ENCODE results near the gene IL1RAPL2. TPM values are rescaled to one million over a fixed set of nuclear protein-coding genes. Genes with fewer than 3 reads are reported as not detected.

IL1RAPL2 gene
- total and polyA plus RNA-seq, 4 donors = 2.0 TPM; not detected in 3

DNA sequence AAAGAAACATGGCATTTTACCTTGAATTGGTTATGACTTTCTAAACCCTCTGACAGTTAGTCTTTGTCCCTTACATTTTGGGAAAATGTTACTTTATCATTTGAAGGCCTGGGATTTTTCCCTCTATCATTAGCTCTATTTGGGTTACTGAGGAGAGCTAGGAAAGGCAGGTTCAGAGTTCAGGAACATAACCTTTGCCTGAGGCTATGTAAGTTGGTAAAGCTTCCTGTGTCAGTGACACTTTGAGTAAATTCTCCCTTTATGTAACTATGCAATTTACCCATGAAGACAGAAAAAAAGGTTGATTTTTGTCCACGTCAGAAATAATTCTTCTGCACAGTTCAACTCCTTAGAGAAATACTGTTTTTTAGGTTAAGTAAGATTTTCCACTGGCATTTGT lies 1084.6 kb downstream of the IL1RAPL2 start:
- ATAC-seq (ENCODE audit: insufficient read depth, low FRiP score) (no peak), DNase-seq (no peak)
- peaks cover 0 to 2% (median 0%) of the 10 kb centered on the region in 4 donors for H3K9me3 ChIP-seq (ENCODE audit: control insufficient read depth in 4 of 4, insufficient read depth in 3 of 4, low read length in 3 of 4)
- H3K4me1 ChIP-seq (ENCODE audit: control insufficient read depth in 5 of 5, insufficient read depth in 5 of 5, low read length in 5 of 5) = no peaks in the 10 kb centered on the region
- H3K36me3 ChIP-seq (ENCODE audit: control insufficient read depth in 4 of 4, insufficient read depth in 4 of 4, low read length in 4 of 4) = no peaks in the 10 kb centered on the region
- H3K4me3 ChIP-seq = no peak overlapping the region
- no peak overlapping the region for H3K9ac ChIP-seq (ENCODE audit: insufficient read depth in 1 of 2, low read length in 2 of 2)
- WGBS, 2 donors = 46 to 75% methylated on average over 1 of the region's 1 CpG
- TF ChIP-seq, protein P1, sequence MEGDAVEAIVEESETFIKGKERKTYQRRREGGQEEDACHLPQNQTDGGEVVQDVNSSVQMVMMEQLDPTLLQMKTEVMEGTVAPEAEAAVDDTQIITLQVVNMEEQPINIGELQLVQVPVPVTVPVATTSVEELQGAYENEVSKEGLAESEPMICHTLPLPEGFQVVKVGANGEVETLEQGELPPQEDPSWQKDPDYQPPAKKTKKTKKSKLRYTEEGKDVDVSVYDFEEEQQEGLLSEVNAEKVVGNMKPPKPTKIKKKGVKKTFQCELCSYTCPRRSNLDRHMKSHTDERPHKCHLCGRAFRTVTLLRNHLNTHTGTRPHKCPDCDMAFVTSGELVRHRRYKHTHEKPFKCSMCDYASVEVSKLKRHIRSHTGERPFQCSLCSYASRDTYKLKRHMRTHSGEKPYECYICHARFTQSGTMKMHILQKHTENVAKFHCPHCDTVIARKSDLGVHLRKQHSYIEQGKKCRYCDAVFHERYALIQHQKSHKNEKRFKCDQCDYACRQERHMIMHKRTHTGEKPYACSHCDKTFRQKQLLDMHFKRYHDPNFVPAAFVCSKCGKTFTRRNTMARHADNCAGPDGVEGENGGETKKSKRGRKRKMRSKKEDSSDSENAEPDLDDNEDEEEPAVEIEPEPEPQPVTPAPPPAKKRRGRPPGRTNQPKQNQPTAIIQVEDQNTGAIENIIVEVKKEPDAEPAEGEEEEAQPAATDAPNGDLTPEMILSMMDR (IDR thresholded peaks at IDR 0.05; ENCODE audit: control extremely low read depth, extremely low read depth) = no peak
- H3K27me3 ChIP-seq (ENCODE audit: control insufficient read depth in 3 of 3, insufficient read depth in 3 of 3, low read length in 2 of 3) = peaks cover 0 to 25% (median 13%) of the 10 kb centered on the region in 3 donors
- H3K27ac ChIP-seq (ENCODE audit: low read depth in 1 of 2, low read length in 1 of 2) = no peak overlapping the region

DNA sequence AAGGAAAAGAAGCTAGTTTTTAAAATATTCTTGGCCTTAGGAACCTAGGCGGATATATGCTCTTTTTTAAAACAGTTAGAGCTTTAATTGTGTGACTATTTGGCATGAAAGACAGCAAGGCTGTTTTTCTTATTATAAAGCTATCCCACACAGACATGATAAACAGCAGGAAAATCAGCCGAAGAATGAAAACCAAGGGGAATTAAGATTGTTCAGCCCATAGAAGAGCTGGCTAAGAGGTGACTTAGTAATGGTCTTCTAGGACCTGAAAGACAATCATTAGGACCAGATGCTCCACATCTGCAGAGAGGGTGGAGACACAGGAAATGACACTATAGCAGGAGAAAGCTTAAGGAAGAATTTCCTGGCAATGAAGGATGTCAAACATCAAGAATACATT lies 1085.0 kb downstream of the IL1RAPL2 start:
- peaks cover 0 to 2% (median 0%) of the 10 kb centered on the region in 4 donors for H3K9me3 ChIP-seq (ENCODE audit: control insufficient read depth in 4 of 4, insufficient read depth in 3 of 4, low read length in 3 of 4)
- H3K27ac ChIP-seq (ENCODE audit: low read depth in 1 of 2, low read length in 1 of 2) = no peak overlapping the region
- H3K4me3 ChIP-seq = no peak overlapping the region
- ATAC-seq (ENCODE audit: insufficient read depth, low FRiP score) (no peak), DNase-seq (no peak)
- no peaks in the 10 kb centered on the region for H3K4me1 ChIP-seq (ENCODE audit: control insufficient read depth in 5 of 5, insufficient read depth in 5 of 5, low read length in 5 of 5)
- TF ChIP-seq, protein P1 (IDR thresholded peaks at IDR 0.05; ENCODE audit: control extremely low read depth, extremely low read depth) = no peak
- 80 to 84% methylated on average over 2 of the region's 2 CpGs for WGBS, 2 donors
- H3K9ac ChIP-seq (ENCODE audit: insufficient read depth in 1 of 2, low read length in 2 of 2) = no peak overlapping the region
- no peaks in the 10 kb centered on the region for H3K36me3 ChIP-seq (ENCODE audit: control insufficient read depth in 4 of 4, insufficient read depth in 4 of 4, low read length in 4 of 4)
- peaks cover 0 to 28% (median 13%) of the 10 kb centered on the region in 3 donors for H3K27me3 ChIP-seq (ENCODE audit: control insufficient read depth in 3 of 3, insufficient read depth in 3 of 3, low read length in 2 of 3)

DNA sequence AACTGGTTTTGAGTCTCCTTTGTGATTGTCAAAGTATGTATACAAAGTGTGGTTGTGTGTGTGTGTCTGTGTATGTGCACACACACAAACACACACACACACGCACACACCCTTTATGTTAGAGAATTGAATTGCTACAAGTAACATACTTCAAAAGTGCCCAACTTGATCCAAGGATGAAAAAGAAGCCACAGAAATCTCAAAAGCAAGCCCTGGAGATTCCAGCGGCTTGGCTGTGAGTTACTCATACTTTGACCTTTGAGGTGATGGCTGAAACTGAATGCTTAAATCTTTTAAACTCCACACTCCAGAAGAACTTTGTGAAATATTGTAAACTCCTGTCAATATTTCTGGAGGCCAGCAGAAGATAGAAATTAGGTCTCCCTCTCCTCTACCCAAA lies 1087.9 kb downstream of the IL1RAPL2 start:
- Histone ChIP-seq H3K36me3 (ENCODE audit: control insufficient read depth in 4 of 4, insufficient read depth in 4 of 4, low read length in 4 of 4) (no peaks in the 10 kb centered on the region), H3K4me3 (no peak overlapping the region), H3K27me3 (ENCODE audit: control insufficient read depth in 3 of 3, insufficient read depth in 3 of 3, low read length in 2 of 3) (peaks cover 0 to 21% (median 13%) of the 10 kb centered on the region in 3 donors), H3K9ac (ENCODE audit: insufficient read depth in 1 of 2, low read length in 2 of 2) (no peak overlapping the region), H3K4me1 (ENCODE audit: control insufficient read depth in 5 of 5, insufficient read depth in 5 of 5, low read length in 5 of 5) (no peaks in the 10 kb centered on the region), H3K9me3 (ENCODE audit: control insufficient read depth in 4 of 4, insufficient read depth in 3 of 4, low read length in 3 of 4) (no peaks in the 10 kb centered on the region), H3K27ac (ENCODE audit: low read depth in 1 of 2, low read length in 1 of 2) (no peak overlapping the region)
- 77 to 88% methylated on average over 2 of the region's 2 CpGs for WGBS, 2 donors
- no peak for DNase-seq
- TF ChIP-seq, protein P1 (IDR thresholded peaks at IDR 0.05; ENCODE audit: control extremely low read depth, extremely low read depth) = no peak
- ATAC-seq (ENCODE audit: insufficient read depth, low FRiP score) = no peak

DNA sequence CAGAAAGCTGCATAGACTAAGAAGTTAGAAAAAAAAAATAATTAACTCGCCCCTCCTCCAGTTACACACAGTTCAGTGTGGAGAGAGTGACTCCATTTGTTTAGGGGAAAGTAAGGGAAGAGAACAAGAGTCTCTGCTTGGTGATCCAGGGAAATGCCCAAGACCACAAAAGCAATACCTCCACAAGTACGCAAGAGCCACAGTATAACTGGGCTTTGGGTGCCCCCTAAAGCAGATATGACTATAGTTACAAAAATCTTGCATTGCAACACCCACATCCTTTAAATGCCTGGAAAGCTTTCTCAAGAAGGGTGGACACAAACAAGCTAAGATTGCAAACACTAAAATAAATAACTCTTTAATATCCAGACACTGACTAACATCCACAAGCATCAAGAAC lies 1092.1 kb downstream of the IL1RAPL2 start:
- Histone ChIP-seq H3K4me1 (ENCODE audit: control insufficient read depth in 5 of 5, insufficient read depth in 5 of 5, low read length in 5 of 5) (no peaks in the 10 kb centered on the region), H3K36me3 (ENCODE audit: control insufficient read depth in 4 of 4, insufficient read depth in 4 of 4, low read length in 4 of 4) (no peaks in the 10 kb centered on the region), H3K9ac (ENCODE audit: insufficient read depth in 1 of 2, low read length in 2 of 2) (no peak overlapping the region), H3K27ac (ENCODE audit: low read depth in 1 of 2, low read length in 1 of 2) (no peak overlapping the region), H3K9me3 (ENCODE audit: control insufficient read depth in 4 of 4, insufficient read depth in 3 of 4, low read length in 3 of 4) (no peaks in the 10 kb centered on the region), H3K27me3 (ENCODE audit: control insufficient read depth in 3 of 3, insufficient read depth in 3 of 3, low read length in 2 of 3) (peaks cover 0 to 17% (median 4%) of the 10 kb centered on the region in 3 donors), H3K4me3 (no peak overlapping the region)
- WGBS, 2 donors = 83 to 94% methylated on average over 2 of the region's 2 CpGs
- TF ChIP-seq, protein P1 (IDR thresholded peaks at IDR 0.05; ENCODE audit: control extremely low read depth, extremely low read depth) = no peak
- ATAC-seq (ENCODE audit: insufficient read depth, low FRiP score) = no peak
- no peak for DNase-seq

Measured in lung (tissue), 12 donors.